Measurements from ENCODE around the gene IL19. TPM values are rescaled to one million over a fixed set of nuclear protein-coding genes. Genes with fewer than 3 reads are reported as not detected.
"Not testable (repeated sequence)": the region's sequence is repeated elsewhere in the genome, so short reads cannot be mapped to it uniquely, and the experiment has no call there.

Gene IL19
- total RNA-seq, 2 experiments from 2014 or later: not detected

GRCh38 chr1:206846487-206846886 lies 75.9 kb downstream of the IL19 start:
- no peaks in the 10 kb centered on the region for H3K9me3 Mint-ChIP-seq (ENCODE audit: low read depth)
- intact Hi-C loops (cut with DNase I, micrococcal nuclease): no loop called here
- no peak overlapping the region for H3K4me3 Mint-ChIP-seq
- POLR2A ChIA-PET: interaction anchor here (0.6 kb wide), 1 partner anchor 99 kb away, joined by 3 read pairs; no protein-coding TSS in a partner anchor
- DNase-seq (no peak), ATAC-seq (no peak)
- no peaks in the 10 kb centered on the region for H3K36me3 Mint-ChIP-seq (ENCODE audit: low read depth)
- no peaks in the 10 kb centered on the region for H3K4me1 Mint-ChIP-seq
- CTCF ChIA-PET: interaction anchor here (0.9 to 1.3 kb wide), 5 partner anchors 11 to 192 kb away, joined by 3 to 6 read pairs (median 4); no protein-coding TSS in a partner anchor
- H3K27me3 Mint-ChIP-seq: no peaks in the 10 kb centered on the region
- no peak overlapping the region for H3K27ac Mint-ChIP-seq

- CTCF ChIA-PET: interaction anchor here (0.8 to 1.3 kb wide), 9 partner anchors 9 to 191 kb away, joined by 3 to 11 read pairs (median 3); partner anchors contain the start of gene IL20
- no peaks in the 10 kb centered on the region for H3K36me3 Mint-ChIP-seq (ENCODE audit: low read depth)
- no peaks in the 10 kb centered on the region for H3K9me3 Mint-ChIP-seq (ENCODE audit: low read depth)
- ATAC-seq (no peak), DNase-seq (no peak)
- no peak overlapping the region for H3K27ac Mint-ChIP-seq
- POLR2A ChIA-PET: no interaction called here
- H3K4me3 Mint-ChIP-seq: no peak overlapping the region
- no peaks in the 10 kb centered on the region for H3K27me3 Mint-ChIP-seq
- H3K4me1 Mint-ChIP-seq: no peaks in the 10 kb centered on the region
- intact Hi-C loops (cut with DNase I, micrococcal nuclease): no loop called here
Measured at GRCh38 chr1:206847337-206847834, 76.8 kb downstream of the IL19 start.

GRCh38 chr1:206847946-206848345 lies 77.4 kb downstream of the IL19 start:
- no peak for DNase-seq
- H3K4me3 Mint-ChIP-seq: no peak overlapping the region
- H3K4me1 Mint-ChIP-seq: no peaks in the 10 kb centered on the region
- ChIA-PET POLR2A (no interaction called here), CTCF (interaction anchor here (0.9 to 1.3 kb wide), 5 partner anchors 10 to 134 kb away, joined by 3 to 11 read pairs (median 3); partner anchors contain the start of gene IL20)
- no peak for ATAC-seq
- no peak overlapping the region for H3K27ac Mint-ChIP-seq
- H3K9me3 Mint-ChIP-seq (ENCODE audit: low read depth): no peaks in the 10 kb centered on the region
- no peaks in the 10 kb centered on the region for H3K27me3 Mint-ChIP-seq
- intact Hi-C loops (cut with DNase I, micrococcal nuclease): no loop called here
- H3K36me3 Mint-ChIP-seq (ENCODE audit: low read depth): no peaks in the 10 kb centered on the region

- intact Hi-C loops (cut with DNase I, micrococcal nuclease): no loop called here
- no peaks in the 10 kb centered on the region for H3K27me3 Mint-ChIP-seq
- no peak overlapping the region for H3K27ac Mint-ChIP-seq
- DNase-seq: no peak
- no peaks in the 10 kb centered on the region for H3K4me1 Mint-ChIP-seq
- H3K9me3 Mint-ChIP-seq (ENCODE audit: low read depth): peaks cover 3% of the 10 kb centered on the region
- POLR2A ChIA-PET: no interaction called here
- no peak for ATAC-seq
- H3K4me3 Mint-ChIP-seq: no peak overlapping the region
- H3K36me3 Mint-ChIP-seq (ENCODE audit: low read depth): no peaks in the 10 kb centered on the region
- CTCF ChIA-PET: interaction anchor here (1.1 to 2.3 kb wide), 3 partner anchors 15 to 124 kb away, joined by 3 to 7 read pairs (median 5); partner anchors contain the start of gene IL20
Measured at GRCh38 chr1:206850401-206850800, 79.8 kb downstream of the IL19 start.

GRCh38 chr1:206851341-206852010 lies 80.9 kb downstream of the IL19 start:
- ATAC-seq (no peak), DNase-seq (no peak)
- intact Hi-C loops (cut with DNase I, micrococcal nuclease): no loop called here
- Mint-ChIP-seq H3K9me3 (ENCODE audit: low read depth) (peaks cover 3% of the 10 kb centered on the region), H3K4me1 (peaks cover under 1% of the 10 kb centered on the region), H3K27me3 (no peaks in the 10 kb centered on the region), H3K4me3 (no peak overlapping the region), H3K27ac (no peak overlapping the region), H3K36me3 (ENCODE audit: low read depth) (no peaks in the 10 kb centered on the region)
- POLR2A ChIA-PET: no interaction called here
- CTCF ChIA-PET: interaction anchor here (0.7 to 2.3 kb wide), 4 partner anchors 14 to 125 kb away, joined by 3 to 7 read pairs (median 4); partner anchors contain the start of gene IL20

GRCh38 chr1:206852662-206853061 lies 82.1 kb downstream of the IL19 start:
- POLR2A ChIA-PET; intact Hi-C loops (cut with DNase I, micrococcal nuclease); H3K9me3 Mint-ChIP-seq (ENCODE audit: low read depth); H3K27me3 Mint-ChIP-seq; H3K36me3 Mint-ChIP-seq (ENCODE audit: low read depth); ATAC-seq; H3K4me3 Mint-ChIP-seq; H3K27ac Mint-ChIP-seq; DNase-seq: not testable (repeated sequence)
- H3K4me1 Mint-ChIP-seq: peaks cover 10% of the 10 kb centered on the region
- CTCF ChIA-PET: interaction anchor here (0.6 to 1.4 kb wide), 3 partner anchors 59 to 347 kb away, joined by 3 read pairs; no protein-coding TSS in a partner anchor

- CTCF ChIA-PET: interaction anchor here (0.6 to 1.4 kb wide), 3 partner anchors 11 to 119 kb away, joined by 3 to 6 read pairs (median 3); partner anchors contain the start of gene IL20
- POLR2A ChIA-PET; H3K27ac Mint-ChIP-seq; H3K27me3 Mint-ChIP-seq; H3K36me3 Mint-ChIP-seq (ENCODE audit: low read depth); DNase-seq; ATAC-seq; H3K9me3 Mint-ChIP-seq (ENCODE audit: low read depth); H3K4me3 Mint-ChIP-seq; intact Hi-C loops (cut with DNase I, micrococcal nuclease): not testable (repeated sequence)
- H3K4me1 Mint-ChIP-seq: peaks cover 12% of the 10 kb centered on the region
Measured at GRCh38 chr1:206853696-206854095, 83.1 kb downstream of the IL19 start.

- no peaks in the 10 kb centered on the region for H3K36me3 Mint-ChIP-seq (ENCODE audit: low read depth)
- H3K27me3 Mint-ChIP-seq: no peaks in the 10 kb centered on the region
- intact Hi-C loops (cut with DNase I, micrococcal nuclease): no loop called here
- no peak for ATAC-seq
- H3K27ac Mint-ChIP-seq: no peak overlapping the region
- DNase-seq: no peak
- ChIA-PET CTCF (interaction anchor here (0.6 to 19.1 kb wide), 7 partner anchors 10 to 120 kb away, joined by 3 to 306 read pairs (median 6); partner anchors contain the start of genes FCMR and IL20), POLR2A (interaction anchor here (0.6 to 0.7 kb wide), 2 partner anchors 68 to 575 kb away, joined by 3 to 7 read pairs; no protein-coding TSS in a partner anchor)
- H3K4me1 Mint-ChIP-seq: peaks cover 18% of the 10 kb centered on the region
- peaks cover 3% of the 10 kb centered on the region for H3K9me3 Mint-ChIP-seq (ENCODE audit: low read depth)
- H3K4me3 Mint-ChIP-seq: no peak overlapping the region
Measured at GRCh38 chr1:206854401-206855129, 84.0 kb downstream of the IL19 start.

GRCh38 chr1:206855859-206856258 lies 85.3 kb downstream of the IL19 start:
- ChIA-PET POLR2A (no interaction called here), CTCF (interaction anchor here (0.7 to 19.1 kb wide), 10 partner anchors 9 to 188 kb away, joined by 3 to 306 read pairs (median 4); partner anchors contain the start of gene FCMR)
- no peaks in the 10 kb centered on the region for H3K36me3 Mint-ChIP-seq (ENCODE audit: low read depth)
- ATAC-seq (no peak), DNase-seq (no peak)
- intact Hi-C loops (cut with DNase I, micrococcal nuclease): loop anchor here in 1 of 2 experiments (2.0 kb wide), 2 partner anchors 39 to 57 kb away; no protein-coding TSS in a partner anchor
- peaks cover 19% of the 10 kb centered on the region for H3K4me1 Mint-ChIP-seq
- H3K27me3 Mint-ChIP-seq: peaks cover 3% of the 10 kb centered on the region
- H3K9me3 Mint-ChIP-seq (ENCODE audit: low read depth): peaks cover 3% of the 10 kb centered on the region
- H3K4me3 Mint-ChIP-seq: no peak overlapping the region
- H3K27ac Mint-ChIP-seq: no peak overlapping the region

GRCh38 chr1:206856674-206857464 lies 86.3 kb downstream of the IL19 start:
- Mint-ChIP-seq H3K4me3 (no peak overlapping the region), H3K27me3 (peaks cover 9% of the 10 kb centered on the region), H3K9me3 (ENCODE audit: low read depth) (peaks cover 3% of the 10 kb centered on the region), H3K27ac (no peak overlapping the region), H3K4me1 (peaks cover 19% of the 10 kb centered on the region), H3K36me3 (ENCODE audit: low read depth) (no peaks in the 10 kb centered on the region)
- peak; percentile 39 for DNase-seq
- POLR2A ChIA-PET: no interaction called here
- peak; percentile 81 for ATAC-seq
- intact Hi-C loops (cut with DNase I, micrococcal nuclease): loop anchor here in 1 of 2 experiments (2.0 kb wide), 2 partner anchors 40 to 56 kb away; no protein-coding TSS in a partner anchor
- CTCF ChIA-PET: interaction anchor here (0.7 to 19.1 kb wide), 20 partner anchors 10 to 189 kb away, joined by 3 to 306 read pairs (median 3); partner anchors contain the start of gene FCMR

All from activated CD4-positive, alpha-beta T cell treated with anti-CD3 and anti-CD28 coated beads for 36 hours (primary cell).